Activated CD4-positive, alpha-beta memory T cell treated with anti-CD3 and anti-CD28 coated beads, Interleukin-2, amount 10 ng/mL, durations not matched to agents 7 days and 5 days (primary cell): Measurements from ENCODE around the gene BHMT2. TPM values are rescaled to one million over a fixed set of nuclear protein-coding genes. Genes with fewer than 3 reads are reported as not detected.

Source experiments
- CTCF ChIA-PET: fragments of 350-600 bp; sonication (Branson Sonifier 250); formaldehyde crosslinking; loops from one replicate; lab custom pipeline; 2021; ENCODE audit warnings: antibody characterized with exemption, inconsistent platforms; lab: Charles Lee
- POLR2A ChIA-PET: fragments of 350-600 bp; sonication (Branson Sonifier 250); formaldehyde crosslinking; loops from one replicate; lab custom pipeline; 2021; ENCODE audit warnings: antibody characterized with exemption; lab: Charles Lee
- DNase-seq: peaks from one replicate; pipeline ENCODE4 v3.0.0-alpha.2; 2020
- H3K27ac Mint-ChIP-seq: one replicate; pipeline ENCODE4 v1.8.0; 2021; ENCODE audit warnings: mild to moderate bottlenecking, mixed read lengths
- H3K27me3 Mint-ChIP-seq: one replicate; pipeline ENCODE4 v1.8.0; 2021; ENCODE audit warnings: mixed read lengths
- H3K36me3 Mint-ChIP-seq: one replicate; pipeline ENCODE4 v1.8.0; 2021; ENCODE audit warnings: low read depth, mixed read lengths
- H3K4me1 Mint-ChIP-seq: one replicate; pipeline ENCODE4 v1.8.0; 2021; ENCODE audit warnings: mixed read lengths
- H3K4me3 Mint-ChIP-seq: one replicate; pipeline ENCODE4 v1.8.0; 2021; ENCODE audit warnings: mild to moderate bottlenecking, mixed read lengths
- H3K9me3 Mint-ChIP-seq: one replicate; pipeline ENCODE4 v1.8.0; 2021; ENCODE audit warnings: mixed read lengths
- total RNA-seq, 2 experiments: library from RNA; stranded (reverse); gene quantifications; one replicate each; pipeline ENCODE4 v1.2.3, GENCODE V29; 2021

The BHMT2 gene, protein sequence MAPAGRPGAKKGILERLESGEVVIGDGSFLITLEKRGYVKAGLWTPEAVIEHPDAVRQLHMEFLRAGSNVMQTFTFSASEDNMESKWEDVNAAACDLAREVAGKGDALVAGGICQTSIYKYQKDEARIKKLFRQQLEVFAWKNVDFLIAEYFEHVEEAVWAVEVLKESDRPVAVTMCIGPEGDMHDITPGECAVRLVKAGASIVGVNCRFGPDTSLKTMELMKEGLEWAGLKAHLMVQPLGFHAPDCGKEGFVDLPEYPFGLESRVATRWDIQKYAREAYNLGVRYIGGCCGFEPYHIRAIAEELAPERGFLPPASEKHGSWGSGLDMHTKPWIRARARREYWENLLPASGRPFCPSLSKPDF
- total RNA-seq, result not detected

DNA sequence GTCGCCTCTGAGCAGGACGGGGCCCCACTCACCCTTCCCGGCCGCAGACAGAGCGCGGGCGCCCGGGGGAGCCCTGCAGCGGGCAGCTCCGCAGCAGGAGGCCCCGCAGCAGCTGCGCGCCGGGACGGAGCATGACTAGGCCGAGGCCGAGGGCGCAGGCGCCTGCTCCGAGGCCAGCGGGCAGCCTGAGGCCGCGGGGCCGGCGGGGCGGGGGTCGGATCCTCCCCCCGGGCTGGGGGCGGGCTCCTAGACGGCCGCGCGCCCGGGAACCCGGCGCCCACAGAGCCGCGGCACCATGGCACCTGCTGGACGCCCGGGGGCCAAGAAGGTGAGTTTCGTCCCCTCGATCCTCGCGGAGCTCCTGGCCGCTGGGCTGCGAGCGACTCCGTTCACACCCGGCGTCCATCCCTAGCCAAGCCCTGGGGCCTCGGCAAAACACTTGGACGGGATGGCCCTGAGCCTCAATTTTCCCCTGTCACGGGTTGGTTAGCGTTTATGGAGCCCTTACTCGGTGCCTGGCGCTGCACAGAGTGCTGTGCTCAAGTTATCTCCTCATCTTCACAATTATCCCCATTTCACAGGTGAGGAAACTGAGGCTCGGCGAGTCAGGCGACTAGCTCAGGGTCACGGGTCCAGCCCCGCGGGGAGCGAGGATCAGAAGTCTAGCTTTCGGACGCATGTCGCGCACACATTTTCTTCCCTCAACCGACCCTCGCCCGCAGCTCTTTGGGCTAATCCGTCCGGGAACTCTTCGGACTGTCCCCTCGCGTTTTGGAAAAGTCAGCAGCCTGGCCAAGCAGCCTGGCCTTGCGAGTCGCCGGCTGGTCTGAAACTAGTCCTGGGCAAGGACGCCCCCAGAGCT is at the start of gene BHMT2, which contains the start of gene DMGDH:
Gene BHMT2, plus strand, starts transcription at position 280 of the 862 bp plus-strand sequence. Its CDS starts 16 bp downstream, at position 296.
Gene DMGDH, minus strand, starts transcription at position 187 of the 862 bp plus-strand sequence. Its CDS starts 54 bp downstream, at position 133.
- no peak within 1 kb of the TSS for H3K27ac Mint-ChIP-seq
- H3K36me3 Mint-ChIP-seq, result no peaks in the 10 kb centered on the region
- ChIA-PET CTCF (no interaction called here), POLR2A (no interaction called here)
- no peak within 1 kb of the TSS for H3K4me3 Mint-ChIP-seq
- H3K27me3 Mint-ChIP-seq, result peaks cover 42% of the 10 kb centered on the region
- H3K9me3 Mint-ChIP-seq, result no peaks in the 10 kb centered on the region
- no peak for DNase-seq
- H3K4me1 Mint-ChIP-seq, result no peaks in the 10 kb centered on the region

DNA sequence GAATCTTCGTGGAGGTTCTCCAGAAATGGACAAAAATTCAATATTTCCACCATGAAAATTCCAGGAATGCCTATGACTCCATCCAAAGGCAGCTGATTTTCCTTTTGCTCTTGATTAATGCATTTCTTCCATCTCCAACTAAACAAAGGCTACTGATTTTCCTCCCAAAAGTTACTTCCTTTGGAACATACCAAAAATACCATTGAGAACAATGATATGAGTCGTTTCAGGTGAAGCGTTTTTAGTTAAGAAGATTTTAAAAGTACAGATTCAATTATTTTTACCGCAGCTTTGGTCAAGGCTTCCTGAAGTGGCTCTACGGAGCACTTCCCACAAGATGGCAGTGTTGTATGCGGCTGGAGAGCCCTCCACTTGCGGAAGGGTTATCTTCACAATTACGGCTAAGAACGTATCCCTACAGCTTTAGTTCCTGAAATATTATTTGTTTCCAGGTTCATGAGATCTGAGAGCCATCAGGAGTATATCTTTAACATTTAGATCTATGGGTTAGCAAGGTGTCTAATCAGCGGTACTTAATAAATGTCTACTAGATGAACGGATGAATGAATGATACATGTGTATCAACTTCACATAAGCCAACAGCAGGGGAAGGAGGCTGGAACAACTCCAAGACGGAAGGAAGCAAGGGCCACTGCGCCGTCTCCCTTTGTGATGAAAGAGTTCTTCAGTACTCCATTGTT is 48.6 kb upstream of the BHMT2 start:
- ChIA-PET POLR2A (interaction anchor here (2.9 kb wide), 1 partner anchor 36 kb away, joined by 17 read pairs; the partner anchor contains the start of gene ARSB), CTCF (interaction anchor here (0.6 to 9.5 kb wide), 13 partner anchors 9 to 1116 kb away, joined by 3 to 220 read pairs (median 4); partner anchors contain the start of gene ARSB)
- peak; percentile 45 for DNase-seq
- no peaks in the 10 kb centered on the region for H3K36me3 Mint-ChIP-seq
- H3K4me1 Mint-ChIP-seq, result peaks cover 3% of the 10 kb centered on the region
- no peak overlapping the region for H3K4me3 Mint-ChIP-seq
- peaks cover 62% of the 10 kb centered on the region for H3K27me3 Mint-ChIP-seq
- no peaks in the 10 kb centered on the region for H3K9me3 Mint-ChIP-seq
- H3K27ac Mint-ChIP-seq, result no peak overlapping the region

DNA sequence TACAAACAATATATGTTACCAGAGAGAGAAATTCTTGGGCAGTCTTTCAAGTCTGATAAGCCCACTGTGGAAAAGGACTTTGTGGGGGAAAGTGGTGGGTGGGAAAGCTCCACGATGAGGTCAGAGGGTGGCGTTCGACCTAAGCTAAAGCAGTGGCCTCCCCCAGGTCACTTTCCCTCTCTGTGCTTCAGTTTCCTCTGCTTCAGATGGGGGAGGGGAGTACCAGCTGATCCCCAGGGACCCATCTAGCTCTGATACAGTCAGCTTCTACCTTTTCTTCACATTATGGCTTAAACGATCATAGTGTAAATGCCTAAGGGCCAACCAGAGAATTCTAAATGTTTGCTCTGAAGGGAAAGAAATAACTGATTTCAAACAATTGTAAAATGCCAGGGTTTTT is 47.8 kb upstream of the BHMT2 start:
- H3K9me3 Mint-ChIP-seq, result no peaks in the 10 kb centered on the region
- H3K4me3 Mint-ChIP-seq, result no peak overlapping the region
- ChIA-PET POLR2A (no interaction called here), CTCF (interaction anchor here (0.7 to 9.5 kb wide), 9 partner anchors 8 to 447 kb away, joined by 3 to 220 read pairs (median 5); partner anchors contain the start of gene ARSB)
- H3K4me1 Mint-ChIP-seq, result peaks cover 3% of the 10 kb centered on the region
- H3K27me3 Mint-ChIP-seq, result peaks cover 62% of the 10 kb centered on the region
- no peak for DNase-seq
- H3K36me3 Mint-ChIP-seq, result no peaks in the 10 kb centered on the region
- no peak overlapping the region for H3K27ac Mint-ChIP-seq

DNA sequence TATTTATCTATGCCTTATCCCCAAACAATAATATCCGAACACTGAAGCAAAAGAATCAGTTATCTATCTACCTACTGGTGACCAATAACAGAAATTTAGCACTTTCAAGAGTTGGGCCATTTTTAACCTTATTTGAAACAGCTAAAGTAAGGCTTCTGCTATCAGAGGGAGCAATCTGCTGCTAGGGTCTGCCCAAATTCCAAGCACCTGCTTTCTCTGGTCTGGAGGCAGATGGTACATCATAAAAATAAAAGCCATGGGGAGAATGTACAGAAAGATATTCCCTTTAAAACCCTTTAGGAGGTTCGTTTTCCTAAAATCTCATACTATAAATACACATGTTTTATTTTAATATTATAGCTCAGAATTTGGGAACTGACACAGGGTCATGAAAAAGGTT is 46.8 kb upstream of the BHMT2 start:
- no peak overlapping the region for H3K27ac Mint-ChIP-seq
- CTCF ChIA-PET, result interaction anchor here (1.0 to 9.5 kb wide), 10 partner anchors 11 to 445 kb away, joined by 3 to 220 read pairs (median 4); partner anchors contain the start of gene ARSB
- no peak for DNase-seq
- POLR2A ChIA-PET, result interaction anchor here (1.0 kb wide), 1 partner anchor 37 kb away, joined by 3 read pairs; no protein-coding TSS in a partner anchor
- no peaks in the 10 kb centered on the region for H3K9me3 Mint-ChIP-seq
- no peak overlapping the region for H3K4me3 Mint-ChIP-seq
- H3K36me3 Mint-ChIP-seq, result no peaks in the 10 kb centered on the region
- peaks cover 60% of the 10 kb centered on the region for H3K27me3 Mint-ChIP-seq
- peaks cover 3% of the 10 kb centered on the region for H3K4me1 Mint-ChIP-seq

DNA sequence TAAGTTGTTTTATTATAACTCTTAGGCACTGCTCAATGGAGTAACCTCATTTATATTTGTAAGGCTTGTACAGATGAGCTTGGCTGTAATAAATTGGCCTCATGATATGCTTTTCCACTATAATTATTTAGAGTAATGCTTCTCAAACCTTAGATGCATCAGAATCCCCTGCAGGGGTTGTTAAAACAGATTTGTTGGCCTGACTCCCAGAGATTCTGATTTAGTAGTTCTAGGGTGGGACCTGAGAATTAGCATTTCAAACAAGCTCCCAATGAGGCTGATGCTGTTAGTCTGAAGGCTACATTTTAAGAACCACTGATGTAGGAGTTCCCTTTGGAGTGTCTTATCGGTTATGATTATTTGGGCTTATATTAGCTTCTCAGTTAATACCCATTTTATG is 46.2 kb upstream of the BHMT2 start:
- Mint-ChIP-seq H3K4me3 (no peak overlapping the region), H3K27me3 (peaks cover 58% of the 10 kb centered on the region), H3K36me3 (no peaks in the 10 kb centered on the region), H3K4me1 (peaks cover 3% of the 10 kb centered on the region), H3K27ac (no peak overlapping the region), H3K9me3 (no peaks in the 10 kb centered on the region)
- CTCF ChIA-PET, result interaction anchor here (1.1 to 9.5 kb wide), 9 partner anchors 13 to 445 kb away, joined by 3 to 220 read pairs (median 4); partner anchors contain the start of gene ARSB
- DNase-seq, result no peak
- POLR2A ChIA-PET, result interaction anchor here (1.0 kb wide), 1 partner anchor 38 kb away, joined by 3 read pairs; no protein-coding TSS in a partner anchor

DNA sequence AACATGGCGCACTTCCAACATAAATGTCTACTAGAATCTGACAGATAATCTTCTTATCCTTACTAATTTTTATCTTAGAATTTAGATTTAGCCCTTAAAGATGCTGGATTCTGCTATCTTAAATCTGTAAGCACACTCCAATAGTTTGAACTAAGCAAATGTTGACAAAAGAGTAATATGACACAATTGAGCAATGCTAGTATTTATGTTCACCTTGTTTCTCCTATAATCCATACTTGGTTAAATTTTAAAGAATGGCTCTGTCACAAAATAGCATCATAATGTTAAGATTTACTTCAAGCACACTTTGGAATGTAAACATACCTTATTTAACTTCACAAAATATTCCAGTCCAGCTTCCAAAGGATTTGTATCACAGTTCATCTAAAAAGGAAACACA is 45.6 kb upstream of the BHMT2 start:
- Mint-ChIP-seq H3K36me3 (no peaks in the 10 kb centered on the region), H3K9me3 (no peaks in the 10 kb centered on the region), H3K4me1 (peaks cover 3% of the 10 kb centered on the region), H3K27ac (no peak overlapping the region), H3K27me3 (peaks cover 58% of the 10 kb centered on the region), H3K4me3 (no peak overlapping the region)
- ChIA-PET CTCF (interaction anchor here (0.8 to 9.5 kb wide), 16 partner anchors 10 to 441 kb away, joined by 3 to 220 read pairs (median 4); no protein-coding TSS in a partner anchor), POLR2A (no interaction called here)
- DNase-seq, result no peak

DNA sequence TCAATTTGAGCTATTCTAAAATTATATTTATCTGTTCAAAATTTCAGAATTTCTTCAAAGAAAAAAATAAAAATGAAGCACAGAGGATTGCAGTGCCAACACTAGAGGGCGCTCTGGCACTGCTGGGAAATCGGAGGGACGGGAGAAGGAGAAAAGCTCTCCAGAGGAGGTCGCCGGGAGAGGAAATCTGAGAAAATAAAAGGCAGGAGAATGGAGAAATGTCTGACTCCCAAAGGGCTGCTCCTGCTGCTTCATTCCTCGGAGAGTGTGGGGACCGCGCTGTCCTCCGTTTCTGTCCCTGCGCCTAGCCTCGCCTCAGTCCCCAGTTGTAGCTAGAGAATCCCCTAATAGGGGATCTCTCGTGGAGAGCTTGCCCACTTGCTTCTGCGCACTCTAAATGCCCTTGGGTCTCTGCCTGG is 44.5 kb upstream of the BHMT2 start:
- Mint-ChIP-seq H3K36me3 (no peaks in the 10 kb centered on the region), H3K9me3 (no peaks in the 10 kb centered on the region), H3K4me1 (peaks cover 3% of the 10 kb centered on the region), H3K27me3 (peaks cover 49% of the 10 kb centered on the region), H3K27ac (no peak overlapping the region), H3K4me3 (no peak overlapping the region)
- ChIA-PET POLR2A (no interaction called here), CTCF (interaction anchor here (0.6 to 9.5 kb wide), 36 partner anchors 9 to 658 kb away, joined by 3 to 220 read pairs (median 4); no protein-coding TSS in a partner anchor)
- DNase-seq, result peak; percentile 48

DNA sequence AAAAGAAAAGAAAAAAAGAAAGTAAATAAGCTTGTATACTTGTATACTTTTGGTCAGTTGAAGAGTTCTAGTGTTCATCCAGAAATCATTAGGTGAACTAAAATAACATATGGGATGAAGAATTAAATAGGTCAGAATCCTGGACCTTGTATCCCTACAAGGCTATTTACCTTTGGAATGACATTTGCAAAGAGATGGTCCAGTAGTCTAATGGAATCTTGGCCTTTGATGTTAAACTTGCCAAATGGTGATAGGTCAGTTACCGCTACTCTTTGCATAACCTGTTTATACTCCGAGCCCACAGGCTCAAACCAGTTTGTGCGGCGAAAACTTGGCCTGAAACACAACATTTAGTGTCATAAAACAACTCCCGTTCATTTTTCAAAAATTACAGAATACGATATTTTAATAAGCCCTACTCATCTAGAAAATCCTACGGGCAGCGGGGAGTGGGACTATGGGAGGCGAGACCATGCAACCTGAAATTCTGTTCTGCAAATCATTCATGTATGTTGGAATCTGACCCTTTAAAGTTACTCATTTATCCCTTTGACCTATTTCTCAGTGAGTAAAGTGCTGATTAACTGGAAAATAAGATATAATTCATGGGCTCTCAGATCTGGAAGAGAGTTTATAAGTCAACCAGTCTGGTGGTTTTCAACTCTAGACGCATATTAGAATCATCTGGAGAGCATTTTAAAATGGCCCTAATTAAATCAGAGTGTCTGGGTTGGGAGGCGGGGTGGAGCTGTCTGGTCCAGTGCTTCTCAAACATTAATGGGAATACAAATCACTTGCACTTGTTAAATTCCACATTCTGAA is 38.7 kb upstream of the BHMT2 start:
- no peak overlapping the region for H3K27ac Mint-ChIP-seq
- no peak for DNase-seq
- H3K27me3 Mint-ChIP-seq, result peaks cover 16% of the 10 kb centered on the region
- no peak overlapping the region for H3K4me3 Mint-ChIP-seq
- no peaks in the 10 kb centered on the region for H3K36me3 Mint-ChIP-seq
- POLR2A ChIA-PET, result no interaction called here
- H3K4me1 Mint-ChIP-seq, result no peaks in the 10 kb centered on the region
- H3K9me3 Mint-ChIP-seq, result no peaks in the 10 kb centered on the region
- CTCF ChIA-PET, result interaction anchor here (1.1 to 2.5 kb wide), 2 partner anchors 10 to 102 kb away, joined by 4 to 9 read pairs; no protein-coding TSS in a partner anchor

DNA sequence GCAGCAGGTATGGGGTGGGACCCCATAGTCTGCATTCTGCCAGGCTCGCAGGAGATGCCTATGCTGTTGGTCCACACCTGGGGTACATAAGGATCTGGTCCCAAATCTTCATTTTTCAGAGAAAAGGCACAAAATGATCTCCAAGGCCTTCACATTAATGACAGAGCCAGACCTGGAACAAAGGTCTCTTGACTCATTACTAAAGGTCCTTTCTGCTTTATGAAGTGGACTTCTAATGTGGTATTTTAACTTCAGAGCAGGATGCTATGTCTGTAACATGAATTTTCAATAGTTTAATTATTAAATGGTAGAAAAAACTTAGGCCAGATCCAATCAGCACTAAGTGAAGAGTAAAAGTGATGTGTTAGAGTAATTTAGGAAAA is 38.1 kb upstream of the BHMT2 start:
- H3K36me3 Mint-ChIP-seq, result no peaks in the 10 kb centered on the region
- no peaks in the 10 kb centered on the region for H3K4me1 Mint-ChIP-seq
- ChIA-PET POLR2A (no interaction called here), CTCF (no interaction called here)
- DNase-seq, result no peak
- H3K27me3 Mint-ChIP-seq, result peaks cover 14% of the 10 kb centered on the region
- no peak overlapping the region for H3K4me3 Mint-ChIP-seq
- no peak overlapping the region for H3K27ac Mint-ChIP-seq
- H3K9me3 Mint-ChIP-seq, result no peaks in the 10 kb centered on the region

DNA sequence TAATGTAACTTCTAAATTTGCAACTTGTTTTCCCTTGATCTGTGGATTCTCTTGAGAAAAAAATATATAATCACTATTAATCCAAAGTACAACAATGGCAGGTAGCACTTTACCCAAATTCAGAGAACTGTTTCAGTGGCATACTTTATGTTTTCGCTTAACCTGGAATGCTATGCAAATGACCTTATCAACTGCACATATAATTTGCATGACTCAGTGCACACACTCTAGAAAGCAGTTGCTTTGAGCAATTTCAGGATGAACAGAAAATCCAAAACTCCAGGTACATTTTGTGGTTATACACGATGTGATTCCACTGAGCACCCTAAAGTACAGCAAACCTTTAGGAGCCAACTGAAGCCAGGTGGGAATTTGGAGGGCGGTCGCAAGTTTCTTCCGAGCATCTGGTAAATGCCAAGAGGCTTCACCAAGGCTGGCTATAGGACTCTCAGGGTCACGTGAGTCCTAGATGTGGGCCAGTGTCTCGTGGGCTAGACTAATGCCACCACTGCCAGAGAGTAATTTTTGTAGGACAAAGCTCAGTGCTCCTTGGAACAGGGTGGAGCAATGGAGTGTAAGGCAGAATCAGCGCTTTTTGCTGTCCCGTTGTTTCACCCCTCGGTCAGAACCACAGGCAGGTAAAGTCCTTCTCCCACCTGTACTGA is 37.4 kb upstream of the BHMT2 start:
- no peak for DNase-seq
- no peaks in the 10 kb centered on the region for H3K36me3 Mint-ChIP-seq
- H3K27me3 Mint-ChIP-seq, result peaks cover 9% of the 10 kb centered on the region
- H3K9me3 Mint-ChIP-seq, result no peaks in the 10 kb centered on the region
- ChIA-PET CTCF (interaction anchor here (2.7 kb wide), 1 partner anchor 7 kb away, joined by 10 read pairs; no protein-coding TSS in a partner anchor), POLR2A (no interaction called here)
- H3K27ac Mint-ChIP-seq, result no peak overlapping the region
- no peak overlapping the region for H3K4me3 Mint-ChIP-seq
- no peaks in the 10 kb centered on the region for H3K4me1 Mint-ChIP-seq

DNA sequence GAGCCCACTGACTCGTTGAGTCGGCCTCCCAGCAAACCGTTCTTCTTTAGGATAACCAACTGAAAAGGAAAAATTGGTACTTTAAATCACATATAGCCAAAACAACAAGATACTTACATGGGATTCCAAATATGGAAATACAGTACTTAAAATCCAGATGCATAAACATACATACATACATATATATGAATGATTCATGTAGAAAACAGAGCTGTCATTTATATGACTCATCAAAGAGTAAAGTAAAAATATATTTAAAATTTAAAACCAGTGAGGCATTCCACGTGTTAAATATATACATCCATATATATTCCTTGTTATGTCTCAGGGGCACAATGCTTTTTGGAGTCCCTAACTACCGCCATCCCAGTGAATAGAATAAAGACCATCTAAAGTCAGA is 36.8 kb upstream of the BHMT2 start:
- Mint-ChIP-seq H3K27me3 (peaks cover 6% of the 10 kb centered on the region), H3K27ac (no peak overlapping the region), H3K4me3 (no peak overlapping the region), H3K4me1 (no peaks in the 10 kb centered on the region), H3K36me3 (no peaks in the 10 kb centered on the region), H3K9me3 (no peaks in the 10 kb centered on the region)
- ChIA-PET CTCF (interaction anchor here (1.3 to 2.7 kb wide), 2 partner anchors 8 to 10 kb away, joined by 3 to 10 read pairs; no protein-coding TSS in a partner anchor), POLR2A (no interaction called here)
- no peak for DNase-seq
